Measurements from ENCODE around the gene IL1RAPL1. TPM values are rescaled to one million over a fixed set of nuclear protein-coding genes. Genes with fewer than 3 reads are reported as not detected.
A peak's percentile ranks its signal among the peaks of the same experiment; 100 is the strongest.

Gene IL1RAPL1
- total and polyA plus RNA-seq, 2 donors (not counting 3 experiments of a cell fraction or from before 2014, with no cell fraction given) = 0.79 to 1.3 TPM

GRCh38 chrX:29662759-29663503 is 1075.7 kb downstream of the IL1RAPL1 start:
- FAIRE-seq = peak; percentile 79

GRCh38 chrX:29665532-29665931 is 1078.3 kb downstream of the IL1RAPL1 start:
- H2AFZ ChIP-seq (ENCODE audit: low read depth, low read length) = no peak overlapping the region

More at GRCh38 chrX:29662759-29663503, 1075.7 kb downstream of the IL1RAPL1 start:
- H2AFZ ChIP-seq (ENCODE audit: low read depth, low read length) = no peak overlapping the region
- peaks cover 23% of the 10 kb centered on the region for H3K4me1 ChIP-seq (ENCODE audit: control insufficient read depth, extremely low read depth, insufficient read depth, low read length)
- no peaks in the 10 kb centered on the region for H3K36me3 ChIP-seq (ENCODE audit: control insufficient read depth in 2 of 2, extremely low read depth in 1 of 2, insufficient read depth in 2 of 2, low read length in 2 of 2)
- DNase-seq (ENCODE audit: low read depth, low spot score) = peak; percentile 92
- CTCF ChIA-PET = interaction anchor here (0.7 kb wide), 1 partner anchor 241 kb away, joined by 3 read pairs; no protein-coding TSS in a partner anchor
- H3K9ac ChIP-seq (replicated peaks; ENCODE audit: extremely low read depth, insufficient read depth, low read length) = peak overlapping the region; percentile 45
- intact Hi-C loops (cut with micrococcal nuclease) (loop anchor here (1.0 to 5.0 kb wide), 2 partner anchors 278 to 346 kb away; no protein-coding TSS in a partner anchor), dilution Hi-C loops (cut with MboI; ENCODE audit: extremely low pct_ligation_motif_present, low sequenced_read_pairs) (no loop called here)
- no peaks in the 10 kb centered on the region for H3K27me3 ChIP-seq (ENCODE audit: control insufficient read depth in 2 of 2, insufficient read depth in 2 of 2, low read length in 2 of 2)
- peak overlapping the region; percentile 49 for H3K4me2 ChIP-seq (ENCODE audit: insufficient read depth, low read length)
- TF ChIP-seq GATA2 (IDR thresholded peaks at IDR 0.05; ENCODE audit: insufficient read depth, insufficient read length, low read depth, low read length) (peak; percentile 76), JUN (IDR thresholded peaks at IDR 0.05; ENCODE audit: borderline replicate concordance, insufficient read depth, insufficient read length, low read depth) (peak; percentile 76), POLR2A (IDR thresholded peaks at IDR 0.05; ENCODE audit: low read depth, low read length) (no peak), FOS (IDR thresholded peaks at IDR 0.05; ENCODE audit: borderline replicate concordance, insufficient read depth, low read length) (peak; percentile 92), POLR2AphosphoS5 (IDR thresholded peaks at IDR 0.05; ENCODE audit: insufficient read depth, low read depth, low read length) (peak; percentile 49), MAX (IDR thresholded peaks at IDR 0.05; ENCODE audit: insufficient read depth, insufficient read length) (no peak)
- H3K27ac ChIP-seq (ENCODE audit: insufficient read depth, low read depth, low read length) = peak overlapping the region; percentile 79
- H3K9me3 ChIP-seq (replicated peaks; ENCODE audit: control insufficient read depth, insufficient read depth, low read length) = no peaks in the 10 kb centered on the region
- no peaks in the 10 kb centered on the region for H3K79me2 ChIP-seq (ENCODE audit: control insufficient read depth, insufficient read depth, low read length)
- H3K9me1 ChIP-seq (replicated peaks; ENCODE audit: control insufficient read depth, extremely low read depth, insufficient read depth, low read length) = no peaks in the 10 kb centered on the region
- no peaks in the 10 kb centered on the region for H4K20me1 ChIP-seq (replicated peaks; ENCODE audit: control insufficient read depth, extremely low read depth, insufficient read depth, low read length)
- POLR2A ChIA-PET = no interaction called here
- no TSS peak for BruUV-seq (replicated peaks)
- H3K4me3 ChIP-seq (replicated peaks in 1 of 3; ENCODE audit: insufficient read depth in 1 of 3, low read depth in 1 of 3, low read length in 3 of 3) = no peak overlapping the region

More at GRCh38 chrX:29665532-29665931, 1078.3 kb downstream of the IL1RAPL1 start:
- intact Hi-C loops (cut with micrococcal nuclease) (no loop called here), dilution Hi-C loops (cut with MboI; ENCODE audit: extremely low pct_ligation_motif_present, low sequenced_read_pairs) (no loop called here)
- no peak for TF ChIP-seq FOS (IDR thresholded peaks at IDR 0.05; ENCODE audit: borderline replicate concordance, insufficient read depth, low read length)
- TF ChIP-seq GATA2 (IDR thresholded peaks at IDR 0.05; ENCODE audit: insufficient read depth, insufficient read length, low read depth, low read length) = no peak
- no peak for TF ChIP-seq POLR2AphosphoS5 (IDR thresholded peaks at IDR 0.05; ENCODE audit: insufficient read depth, low read depth, low read length)
- no peak for TF ChIP-seq POLR2A (IDR thresholded peaks at IDR 0.05; ENCODE audit: low read depth, low read length)
- no peak for TF ChIP-seq JUN (IDR thresholded peaks at IDR 0.05; ENCODE audit: borderline replicate concordance, insufficient read depth, insufficient read length, low read depth)
- TF ChIP-seq MYC (IDR thresholded peaks at IDR 0.05; ENCODE audit: low read depth, low read length) = no peak
- no peak for TF ChIP-seq EZH2 (IDR thresholded peaks at IDR 0.05; ENCODE audit: borderline replicate concordance, low read depth, low read length, severe bottlenecking)
- no peaks in the 10 kb centered on the region for H4K20me1 ChIP-seq (replicated peaks; ENCODE audit: control insufficient read depth, extremely low read depth, insufficient read depth, low read length)
- FAIRE-seq = no peak
- CTCF ChIA-PET = no interaction called here
- no peak for DNase-seq (ENCODE audit: low read depth, low spot score)
- no peaks in the 10 kb centered on the region for H3K36me3 ChIP-seq (ENCODE audit: control insufficient read depth in 2 of 2, extremely low read depth in 1 of 2, insufficient read depth in 2 of 2, low read length in 2 of 2)
- BruUV-seq (replicated peaks) = no TSS peak
- no peaks in the 10 kb centered on the region for H3K9me3 ChIP-seq (replicated peaks; ENCODE audit: control insufficient read depth, insufficient read depth, low read length)
- POLR2A ChIA-PET = no interaction called here
- no peak overlapping the region for H3K9ac ChIP-seq (replicated peaks; ENCODE audit: extremely low read depth, insufficient read depth, low read length)
- H3K4me1 ChIP-seq (ENCODE audit: control insufficient read depth, extremely low read depth, insufficient read depth, low read length) = peaks cover 23% of the 10 kb centered on the region
- H3K79me2 ChIP-seq (ENCODE audit: control insufficient read depth, insufficient read depth, low read length) = no peaks in the 10 kb centered on the region
- H3K27ac ChIP-seq (ENCODE audit: insufficient read depth, low read depth, low read length) = no peak overlapping the region
- H3K4me2 ChIP-seq (ENCODE audit: insufficient read depth, low read length) = no peak overlapping the region
- H3K4me3 ChIP-seq (replicated peaks in 1 of 3; ENCODE audit: insufficient read depth in 1 of 3, low read depth in 1 of 3, low read length in 3 of 3) = no peak overlapping the region
- H3K27me3 ChIP-seq (ENCODE audit: control insufficient read depth in 2 of 2, insufficient read depth in 2 of 2, low read length in 2 of 2) = no peaks in the 10 kb centered on the region
- no peaks in the 10 kb centered on the region for H3K9me1 ChIP-seq (replicated peaks; ENCODE audit: control insufficient read depth, extremely low read depth, insufficient read depth, low read length)

All from endothelial cell of umbilical vein (primary cell).